ENCODE measurements around the gene MAP1LC3C.
"Not testable (repeated sequence)": the region's sequence is repeated elsewhere in the genome, so short reads cannot be mapped to it uniquely, and the experiment has no call there.

MAP1LC3C gene

DNA sequence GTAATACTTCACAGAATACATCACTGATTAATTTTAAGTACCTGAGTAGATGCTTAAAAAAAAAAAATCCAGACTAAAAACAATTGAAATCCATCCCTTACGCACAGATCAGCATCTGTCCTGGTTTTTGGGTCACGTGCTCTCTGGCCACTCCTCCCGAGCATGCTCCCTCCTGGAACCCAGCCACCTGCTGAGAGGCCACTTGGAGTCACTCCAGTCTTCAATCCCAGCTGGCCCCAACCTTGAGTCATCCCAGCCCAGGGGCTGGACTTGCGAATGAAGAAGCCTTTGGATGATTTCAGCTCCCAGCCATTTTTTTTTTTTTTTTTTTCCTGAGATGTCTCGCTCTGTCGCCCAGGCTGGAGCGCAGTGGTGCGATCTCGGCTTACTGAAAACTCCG lies 8.9 kb downstream of the MAP1LC3C start:
- no peak for DNase-seq

DNA sequence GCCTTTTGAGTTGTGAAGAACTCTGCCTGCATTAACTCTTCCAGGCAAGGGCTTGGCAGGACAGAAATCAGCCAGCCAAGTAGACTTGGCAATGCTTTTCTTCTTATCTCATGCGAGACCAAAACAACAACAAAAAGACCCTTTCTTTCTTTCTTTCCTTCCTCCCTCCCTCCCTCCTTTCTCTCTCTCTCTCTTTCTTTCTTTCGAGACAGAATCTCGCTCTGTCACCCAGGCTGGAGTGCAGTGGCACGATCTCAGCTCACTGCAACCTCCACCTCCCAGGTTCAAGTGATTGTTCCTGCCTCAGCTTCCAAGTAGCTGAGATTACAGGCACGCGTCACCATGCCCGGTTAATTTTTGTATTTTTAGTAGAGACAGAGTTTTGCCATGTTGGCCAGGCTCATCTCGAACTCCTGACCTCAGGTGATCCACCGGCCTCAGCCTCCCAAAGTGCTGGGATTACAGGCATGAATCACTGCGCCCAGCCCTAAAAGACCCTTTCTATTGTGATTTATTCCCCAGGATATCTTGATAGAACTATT lies 10.4 kb downstream of the MAP1LC3C start:
- not testable (repeated sequence) for DNase-seq

DNA sequence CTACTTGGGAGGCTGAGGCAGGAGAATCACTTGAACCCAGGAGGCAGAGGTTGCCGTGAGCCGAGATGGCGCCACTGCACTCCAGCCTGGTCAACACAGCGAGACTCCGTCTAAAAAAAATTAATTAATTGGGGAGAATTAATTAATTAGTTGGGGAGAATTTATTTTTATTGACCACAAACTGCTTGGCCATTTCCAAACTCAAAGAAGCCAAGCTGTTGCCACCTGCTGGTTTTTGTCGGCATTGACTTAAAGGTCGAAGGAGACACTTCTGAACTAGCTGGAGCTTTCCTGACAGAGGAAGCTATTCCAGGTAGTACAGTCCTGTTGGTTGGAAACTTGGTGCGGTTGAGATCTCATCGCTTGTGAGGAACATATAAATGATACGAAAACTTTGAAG lies 13.1 kb downstream of the MAP1LC3C start:
- no peak for DNase-seq

DNA sequence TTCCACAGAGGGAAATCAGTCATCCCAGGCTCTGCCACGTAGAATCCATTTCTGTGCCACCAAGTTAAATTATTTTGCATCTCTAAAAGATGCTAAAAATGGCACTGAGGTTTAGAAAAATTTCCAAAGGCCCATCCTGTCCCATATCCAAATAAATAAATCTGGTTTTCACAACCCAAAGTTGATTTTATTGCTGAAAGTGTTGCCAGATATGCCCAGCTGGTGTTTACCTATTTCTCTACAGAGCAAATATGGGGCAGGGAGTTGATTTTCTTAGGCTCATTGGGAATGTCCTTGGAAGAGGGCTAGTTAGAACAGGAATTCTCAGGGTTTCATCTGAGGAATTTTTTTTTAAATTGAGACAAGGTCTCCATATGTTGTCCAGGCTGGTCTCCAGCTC lies 19.0 kb downstream of the MAP1LC3C start:
- no peak for DNase-seq

DNA sequence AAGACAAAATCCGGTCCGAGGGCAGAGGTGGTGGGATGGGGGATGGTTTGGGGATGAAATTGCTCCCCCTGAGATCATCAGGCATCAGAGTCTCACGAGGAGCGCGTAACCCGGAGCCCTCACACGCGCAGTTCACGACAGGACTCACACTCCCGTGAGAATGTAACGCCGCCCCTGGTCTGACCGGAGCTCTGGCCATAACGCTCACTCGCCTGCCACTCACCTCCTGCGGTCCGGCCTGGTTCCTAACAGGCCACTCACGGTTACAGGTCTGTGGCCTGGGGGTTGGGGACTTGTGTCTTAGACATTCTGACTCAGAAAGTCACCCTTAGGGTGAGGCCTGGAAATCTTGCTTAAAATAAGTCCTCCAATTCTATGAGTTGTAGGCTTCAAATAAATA lies 19.8 kb downstream of the MAP1LC3C start:
- no peak for DNase-seq

DNA sequence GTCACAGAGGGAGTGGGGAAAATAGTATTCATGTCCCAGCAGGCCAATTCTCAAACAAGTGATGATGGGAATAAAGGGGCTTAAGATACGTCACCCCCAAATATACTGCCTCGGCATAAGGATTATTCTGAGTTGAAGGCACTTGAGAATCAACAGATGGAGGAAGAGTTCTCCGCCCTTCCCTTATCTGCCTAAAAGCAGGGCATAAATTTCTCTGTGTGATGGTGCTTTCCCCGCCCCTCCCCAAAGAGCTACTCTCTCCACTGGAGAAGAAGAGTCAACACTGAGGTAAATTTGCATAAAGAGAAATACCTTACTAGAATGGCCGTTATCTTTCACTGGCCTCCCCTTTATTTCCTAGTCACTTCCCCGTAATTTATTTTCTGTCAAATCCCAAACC lies 22.7 kb downstream of the MAP1LC3C start:
- no peak for DNase-seq

DNA sequence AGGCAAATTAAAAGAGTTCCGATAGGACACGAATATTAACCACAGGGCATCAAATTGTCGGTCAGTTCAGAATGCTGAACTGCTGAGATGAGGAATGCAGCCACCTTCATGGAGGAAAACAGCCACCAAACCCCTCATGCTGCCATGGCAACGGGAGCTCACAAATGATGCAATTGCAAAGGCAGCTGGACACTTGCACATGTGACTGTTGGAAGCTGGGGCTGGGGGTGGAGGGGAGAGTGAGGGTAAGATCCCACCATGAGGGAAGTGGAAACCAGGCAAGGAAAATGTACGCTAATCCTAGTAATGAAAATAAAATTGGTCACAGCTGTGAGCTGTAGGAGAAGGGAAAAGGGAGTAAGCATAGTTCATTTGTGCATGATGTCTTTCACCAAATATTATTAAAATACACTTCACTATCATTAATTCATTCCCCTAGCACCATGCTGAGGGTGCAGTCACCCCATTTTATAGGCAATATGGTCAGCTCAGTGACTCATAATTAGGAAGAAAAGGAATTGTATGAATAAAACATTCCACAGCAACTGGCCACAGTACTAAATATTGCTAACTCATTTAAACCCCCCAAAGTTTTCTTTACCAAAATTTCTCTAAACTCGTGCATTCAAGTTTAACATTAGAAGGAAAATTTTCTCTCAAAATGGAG lies 26.1 kb downstream of the MAP1LC3C start:
- no peak for DNase-seq

DNA sequence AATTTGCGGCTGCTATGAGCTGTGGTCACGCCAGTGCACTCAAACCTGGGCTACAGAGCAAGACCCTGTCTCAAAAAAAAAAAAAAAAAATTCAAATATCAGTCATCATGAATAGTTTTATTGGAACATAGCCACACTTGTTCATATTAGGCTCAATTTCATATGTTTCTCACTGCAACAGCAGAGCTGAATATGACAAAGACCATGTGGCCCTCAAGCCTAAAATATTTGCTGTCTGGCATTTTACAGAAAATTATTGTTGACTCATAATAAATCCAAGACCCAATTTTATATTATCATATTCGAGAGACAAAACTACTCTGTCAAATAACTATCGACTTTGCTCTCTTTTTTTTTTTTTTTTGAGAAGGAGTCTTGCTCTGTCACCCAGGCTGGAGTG lies 30.3 kb downstream of the MAP1LC3C start:
- DNase-seq, result no peak

DNA sequence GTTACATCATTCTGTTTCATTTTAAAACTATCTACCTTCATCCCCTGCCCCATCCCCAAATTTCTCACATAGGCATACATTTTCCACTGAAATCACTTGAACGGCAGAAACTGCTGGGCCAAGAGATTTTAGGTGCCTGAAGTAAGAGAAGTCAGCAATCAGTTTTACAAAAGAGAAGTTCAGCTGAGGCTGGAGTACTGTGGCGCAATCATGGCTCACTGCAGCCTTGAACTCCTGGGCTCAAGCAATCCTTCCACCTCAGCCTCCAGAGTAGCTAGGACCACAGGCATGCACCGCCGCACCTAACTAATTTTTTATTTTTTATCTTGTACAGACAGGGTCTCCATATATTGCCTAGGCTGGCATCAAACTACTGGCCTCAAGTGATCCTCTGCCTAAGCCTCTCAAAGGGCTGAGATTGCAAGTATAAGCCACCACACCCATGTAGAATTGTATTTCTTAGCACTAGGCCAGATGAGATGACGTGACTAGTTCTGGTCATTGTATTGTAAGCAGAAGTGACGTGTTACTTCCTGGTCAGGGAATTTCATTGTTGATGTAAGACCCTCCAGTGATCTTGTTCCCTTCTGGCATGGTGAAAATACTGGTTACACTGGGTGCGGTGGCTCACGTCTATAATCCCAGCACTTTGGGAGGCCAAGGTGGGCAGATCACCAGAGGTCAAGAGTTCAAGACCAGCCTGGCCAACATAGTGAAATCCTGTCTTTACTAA lies 34.2 kb downstream of the MAP1LC3C start:
- no peak for DNase-seq

DNA sequence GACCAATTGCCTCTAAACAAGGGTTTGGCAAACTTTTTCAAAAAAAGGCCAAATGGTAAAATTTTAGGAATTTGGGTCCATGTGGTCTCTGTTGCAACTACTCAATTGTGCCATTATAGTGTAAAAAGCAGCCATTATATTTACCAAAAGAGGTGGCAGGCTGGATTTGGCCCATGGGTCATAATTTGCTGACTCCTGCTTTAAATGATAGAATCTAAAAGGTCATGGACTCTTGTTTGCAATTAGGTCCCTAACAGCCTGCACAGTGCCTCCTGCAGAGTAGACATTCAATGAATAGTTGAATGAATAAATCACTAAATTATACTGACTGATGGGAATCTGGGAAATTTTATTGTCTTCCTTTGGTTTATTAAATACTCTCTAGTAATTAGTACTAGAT lies 35.2 kb downstream of the MAP1LC3C start:
- DNase-seq, result no peak

DNA sequence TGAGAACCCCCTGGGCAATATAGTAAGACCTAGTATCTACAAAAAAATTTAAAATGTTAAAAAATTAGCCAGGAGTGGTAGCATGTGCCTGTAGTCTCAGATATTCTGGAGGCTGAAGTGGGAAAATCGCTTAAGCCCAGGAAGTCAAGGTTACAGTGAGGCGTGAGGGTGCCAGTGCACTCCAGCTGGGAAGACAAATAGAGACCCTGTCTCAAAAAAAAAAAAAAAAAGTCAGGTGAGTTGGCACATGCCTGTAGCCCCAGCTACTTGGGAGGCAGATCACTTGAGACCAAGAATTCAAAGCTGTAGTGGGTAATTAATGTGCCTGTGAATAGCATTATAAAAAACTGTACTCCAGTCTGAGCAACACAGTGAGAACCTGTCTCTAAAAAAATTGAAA lies 36.7 kb downstream of the MAP1LC3C start:
- no peak for DNase-seq

DNA sequence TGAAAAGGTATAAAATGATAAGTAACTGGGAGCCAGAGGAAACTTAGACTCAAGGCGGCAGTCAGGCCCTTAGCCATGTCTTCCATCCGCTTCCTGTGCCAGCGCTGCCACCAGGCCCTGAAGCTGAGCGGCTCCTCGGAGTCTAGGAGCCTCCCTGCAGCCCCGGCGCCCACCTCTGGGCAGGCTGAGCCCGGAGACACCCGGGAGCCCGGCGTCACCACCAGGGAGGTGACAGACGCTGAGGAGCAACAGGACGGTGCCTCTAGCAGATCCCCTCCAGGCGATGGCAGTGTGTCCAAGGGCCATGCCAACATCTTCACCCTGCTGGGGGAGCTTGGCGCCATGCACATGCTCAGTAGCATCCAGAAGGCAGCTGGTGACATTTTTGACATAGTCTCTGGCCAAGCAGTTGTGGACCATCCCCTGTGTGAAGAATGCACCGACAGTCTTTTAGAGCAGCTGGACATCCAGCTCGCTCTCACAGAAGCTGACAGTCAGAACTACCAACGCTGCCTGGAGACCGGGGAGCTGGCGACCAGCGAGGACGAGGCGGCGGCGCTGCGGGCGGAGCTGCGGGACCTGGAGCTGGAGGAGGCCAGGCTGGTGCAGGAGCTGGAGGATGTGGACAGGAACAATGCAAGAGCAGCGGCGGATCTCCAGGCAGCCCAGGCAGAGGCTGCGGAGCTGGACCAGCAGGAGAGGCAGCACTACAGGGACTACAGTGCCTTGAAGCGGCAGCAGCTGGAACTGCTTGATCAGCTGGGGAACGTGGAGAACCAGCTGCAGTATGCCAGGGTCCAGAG lies 41.0 kb downstream of the MAP1LC3C start, which contains the start of gene BECN2:
TSS of gene BECN2 (plus strand) at position 76 of the 803 bp plus-strand sequence. CDS start at position 76, 0 bp downstream.
- DNase-seq, result no peak

DNA sequence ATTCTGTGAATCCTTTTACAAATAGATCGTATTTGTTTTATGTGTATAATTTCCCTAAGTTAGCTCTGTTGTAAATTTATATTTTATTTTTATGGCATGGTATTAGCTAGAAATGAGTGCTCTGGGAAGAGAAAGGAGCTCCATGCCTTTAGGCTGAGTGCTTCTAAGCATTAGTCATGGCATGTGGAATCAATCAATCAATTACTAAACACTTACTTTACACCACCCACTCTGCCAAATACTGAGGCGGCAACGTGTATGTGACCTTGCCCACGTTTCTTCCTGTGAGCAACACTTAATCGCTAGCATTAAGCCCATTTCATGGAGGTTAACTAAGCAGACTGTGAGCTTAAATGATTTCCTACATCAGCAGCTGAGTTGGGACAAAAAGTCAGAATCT lies 48.5 kb downstream of the MAP1LC3C start:
- no peak for DNase-seq

DNA sequence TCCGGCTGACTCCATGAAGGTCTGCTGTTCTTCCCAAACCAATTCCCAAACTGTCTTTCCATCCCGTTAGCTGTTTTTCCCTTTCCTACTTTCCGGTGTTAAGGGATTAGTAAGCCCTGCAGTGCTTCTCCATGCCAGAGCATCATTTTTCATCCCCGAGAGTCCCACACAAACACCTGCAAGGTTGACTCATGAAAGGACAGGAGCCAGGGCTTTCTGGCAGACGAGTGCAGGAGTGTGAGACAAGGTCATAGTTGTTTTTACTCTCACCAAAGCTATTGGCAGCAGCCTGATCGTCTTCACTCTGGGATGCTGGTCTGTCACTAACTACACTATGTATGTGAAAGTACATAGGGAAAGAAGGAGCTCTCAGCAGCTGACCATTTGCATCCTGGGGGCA lies 51.5 kb downstream of the MAP1LC3C start:
- DNase-seq, result no peak
